T-helper 1 cell treated with Interleukin-12 subunit alpha and Interleukin-12 subunit beta and Interleukin-4 antibody, amounts not matched to agents 30 ng/mL and 1 ng/mL, for 36 hours (primary cell): ENCODE data around the gene ATRN. TPM values are rescaled to one million over a fixed set of nuclear protein-coding genes. Genes with fewer than 3 reads are reported as not detected.

Experiments
- intact Hi-C: fragments of 100-400 bp; cut with micrococcal nuclease; formaldehyde crosslinking; loops from one replicate; pipeline ENCODE4 v1.15.1; 2024
- total RNA-seq: library from RNA; stranded (reverse); gene quantifications from 2 replicates; pipeline ENCODE4 v1.2.3, GENCODE V29; 2022

Gene ATRN
- total RNA-seq, 1 donor from 2014 or later: 11.4 TPM

DNA sequence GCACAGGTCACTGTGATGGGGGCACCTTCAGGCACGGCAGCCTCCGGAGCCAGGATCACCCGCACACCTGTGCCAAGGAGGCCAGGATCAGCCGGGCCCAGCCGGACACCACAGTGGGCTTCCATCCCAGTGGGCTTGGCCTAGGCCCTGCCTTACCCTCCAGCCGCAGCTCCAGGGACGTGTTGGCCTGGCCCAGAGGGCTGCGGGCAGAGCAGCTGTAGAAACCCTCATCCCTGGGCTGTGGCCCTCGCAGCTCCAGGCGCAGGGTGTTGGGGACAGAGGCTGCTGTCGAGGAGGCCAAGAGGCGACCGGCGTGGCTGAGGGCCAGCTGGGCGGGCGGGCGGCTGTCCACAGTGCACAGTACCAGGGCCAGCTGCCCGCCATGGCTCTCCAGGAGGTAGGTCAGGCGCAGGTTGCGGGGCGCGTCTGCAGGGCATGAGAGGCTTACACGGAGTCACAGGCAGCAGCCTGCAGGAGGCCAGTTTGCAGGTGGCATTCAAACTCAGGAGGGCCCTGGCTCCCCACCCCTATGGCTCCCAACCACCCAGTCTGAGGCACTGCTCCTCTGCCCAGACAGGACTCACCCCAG, 222.0 kb downstream of the ATRN start:
- intact Hi-C loops: no loop called here

DNA sequence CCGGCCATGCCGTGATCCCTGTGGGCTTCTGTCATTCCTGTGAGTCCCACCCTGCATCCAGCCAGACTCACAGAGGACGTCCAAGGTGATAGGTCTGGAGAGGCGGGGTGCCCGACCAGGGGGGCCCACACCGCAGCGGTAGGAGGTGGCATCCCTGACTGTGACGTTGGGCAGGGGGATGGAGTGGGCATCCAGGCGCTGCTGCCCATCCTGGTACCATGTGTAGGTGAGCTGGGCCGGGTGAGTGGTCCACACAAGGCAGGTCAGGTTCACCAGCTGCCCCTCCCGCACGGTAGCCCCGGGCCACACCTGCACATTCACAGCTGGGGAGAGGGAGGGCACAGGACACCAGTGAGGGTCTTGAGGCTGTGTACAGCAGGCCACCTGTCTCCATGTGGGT, 222.6 kb downstream of the ATRN start:
- intact Hi-C loops: no loop called here

- intact Hi-C loops: no loop called here
Observed at GRCh38 chr20:3694864-3695263, 224.0 kb downstream of the ATRN start.

DNA sequence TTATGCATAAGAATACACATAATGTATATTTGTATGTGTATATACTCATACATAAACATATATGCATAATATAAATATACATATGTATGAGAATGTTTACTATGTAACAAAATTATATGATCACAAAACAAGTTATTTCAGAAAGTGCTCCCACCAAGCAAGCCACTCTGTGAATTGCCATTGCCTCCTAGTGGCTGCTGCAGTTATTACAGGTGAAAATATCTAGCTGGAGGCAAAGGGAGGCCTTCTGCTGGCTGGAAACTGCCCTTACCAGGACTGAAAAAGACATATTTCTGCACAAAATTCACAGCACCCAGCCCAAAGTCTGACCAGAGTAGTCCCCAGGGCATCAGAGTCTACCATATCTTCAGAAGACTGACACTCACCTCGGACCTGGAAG, 225.4 kb downstream of the ATRN start:
- intact Hi-C loops: no loop called here

- intact Hi-C loops: no loop called here
Observed at GRCh38 chr20:3696745-3697587, 226.1 kb downstream of the ATRN start.

GRCh38 chr20:3697588-3698305, 226.9 kb downstream of the ATRN start:
- intact Hi-C loops: no loop called here

- intact Hi-C loops: no loop called here
Observed at GRCh38 chr20:3698591-3699001, 227.8 kb downstream of the ATRN start.

DNA sequence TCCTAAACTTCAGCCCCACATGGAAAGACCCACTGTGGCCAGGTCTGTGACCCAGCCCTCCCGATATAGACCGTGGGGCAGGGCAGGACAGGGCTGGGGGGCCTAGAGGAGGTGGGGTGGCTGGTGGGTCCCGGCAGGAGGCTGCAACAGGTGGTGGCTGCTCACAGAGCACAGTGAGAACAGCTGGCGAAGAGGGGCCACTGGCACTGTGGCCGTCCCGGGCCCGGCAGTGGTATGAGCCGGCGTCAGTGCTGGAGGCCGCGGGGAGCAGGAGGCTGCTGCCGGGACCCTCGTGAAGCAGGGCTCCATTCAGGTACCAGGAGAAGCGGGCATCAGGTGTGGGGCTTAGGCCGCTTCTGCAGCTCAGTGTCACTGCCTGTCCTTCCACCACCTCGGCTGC, 228.2 kb downstream of the ATRN start:
- intact Hi-C loops: no loop called here

Other genes starting within 250 kb of the ATRN start
- gene SLC4A11, start 231.8 kb upstream of the ATRN start, total RNA-seq: 1.6 and 1.9 TPM in 2 replicates
- gene DNAAF9, start 63.3 kb upstream of the ATRN start, total RNA-seq: 1.9 and 2.1 TPM in 2 replicates
- gene GFRA4, start 192.4 kb downstream of the ATRN start, total RNA-seq: not detected in 2 replicates
- not detected in 2 replicates for gene ADAM33, start 211.0 kb downstream of the ATRN start, total RNA-seq
- not detected in 2 replicates for gene SIGLEC1, start 241.6 kb downstream of the ATRN start, total RNA-seq